ENCODE data around the gene PTTG1.

PTTG1 gene

DNA sequence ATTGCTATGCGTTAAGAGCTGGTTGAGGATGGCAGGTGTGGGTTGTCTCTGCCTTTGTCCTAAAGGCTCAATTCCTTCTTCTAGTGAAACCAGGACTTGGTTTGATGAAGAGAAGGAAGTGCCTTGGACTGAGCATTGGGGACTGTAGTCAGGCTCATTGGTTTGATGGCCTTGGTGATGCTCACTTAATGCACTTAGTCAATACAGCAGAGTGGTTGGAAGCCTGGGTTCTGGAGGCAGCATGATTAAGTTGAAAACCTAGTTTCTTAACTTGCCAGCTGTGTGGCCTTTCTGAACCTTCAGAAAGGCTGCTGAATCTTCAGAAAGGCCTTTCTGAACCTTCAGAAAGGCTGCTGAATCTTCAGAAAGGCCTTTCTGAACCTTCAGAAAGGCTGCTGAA, 52.4 kb downstream of the PTTG1 start:
- DNase-seq: no peak

DNA sequence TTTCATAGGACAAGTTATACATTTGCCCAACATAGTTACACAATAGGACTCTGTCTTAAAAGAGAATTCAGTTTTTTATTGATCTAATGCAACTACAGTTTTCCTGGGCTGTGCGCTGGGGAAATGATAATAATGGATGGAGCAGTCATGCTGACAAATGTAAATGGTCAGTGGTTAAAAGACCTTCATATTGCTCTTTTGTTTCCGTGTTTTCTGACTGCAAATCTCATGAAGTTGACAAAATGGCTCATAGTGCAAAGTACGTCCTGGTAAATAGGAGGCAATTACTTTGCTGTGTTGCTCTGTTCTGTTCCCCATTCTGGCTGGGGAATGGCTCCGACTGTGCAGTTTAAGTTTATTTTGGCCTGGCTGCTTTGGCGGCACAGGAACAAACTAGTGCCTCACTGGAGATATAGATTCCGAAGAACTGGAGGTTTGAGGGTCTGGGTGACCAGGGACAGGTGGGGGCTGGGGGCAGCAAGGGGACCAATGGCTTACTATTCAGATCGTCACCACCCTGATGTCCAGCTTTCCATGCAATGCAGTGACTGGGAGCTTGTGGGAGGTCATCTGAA, 54.3 kb downstream of the PTTG1 start:
- DNase-seq: no peak

DNA sequence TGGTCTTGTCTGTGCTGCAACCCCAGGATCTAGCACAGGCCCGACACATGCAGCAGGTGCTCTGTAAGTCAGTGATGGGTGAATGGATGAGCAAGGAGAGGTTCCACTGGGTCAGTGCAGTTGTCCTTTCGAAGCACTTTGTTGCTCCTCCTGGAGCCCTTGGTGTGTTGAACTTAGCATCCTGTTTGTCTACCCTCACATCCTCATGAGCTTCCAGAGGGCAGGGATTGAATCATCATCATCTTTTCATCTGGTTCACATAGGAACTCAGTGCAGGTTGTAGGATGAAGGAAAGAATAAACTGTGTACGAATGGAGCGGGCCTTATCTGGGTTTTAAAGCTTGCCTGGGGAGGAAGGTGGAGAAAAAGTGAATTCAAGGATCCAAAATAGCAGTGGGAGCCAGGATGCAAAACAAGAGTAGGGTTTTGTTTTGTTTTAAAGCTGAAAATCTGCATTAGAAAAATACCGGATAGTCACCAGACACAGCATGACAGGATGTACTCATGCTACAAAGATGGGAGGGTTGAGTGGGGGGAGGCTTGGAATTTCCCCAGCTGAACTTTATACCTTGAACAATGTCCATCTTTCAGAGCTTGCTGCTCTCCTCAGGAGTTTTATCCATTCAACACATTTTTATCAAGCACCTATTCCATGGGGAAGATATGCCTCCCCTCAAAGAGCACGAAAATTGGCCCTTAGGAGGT, 55.8 kb downstream of the PTTG1 start:
- DNase-seq: peak in 1 of 2 donors; percentile 42

DNA sequence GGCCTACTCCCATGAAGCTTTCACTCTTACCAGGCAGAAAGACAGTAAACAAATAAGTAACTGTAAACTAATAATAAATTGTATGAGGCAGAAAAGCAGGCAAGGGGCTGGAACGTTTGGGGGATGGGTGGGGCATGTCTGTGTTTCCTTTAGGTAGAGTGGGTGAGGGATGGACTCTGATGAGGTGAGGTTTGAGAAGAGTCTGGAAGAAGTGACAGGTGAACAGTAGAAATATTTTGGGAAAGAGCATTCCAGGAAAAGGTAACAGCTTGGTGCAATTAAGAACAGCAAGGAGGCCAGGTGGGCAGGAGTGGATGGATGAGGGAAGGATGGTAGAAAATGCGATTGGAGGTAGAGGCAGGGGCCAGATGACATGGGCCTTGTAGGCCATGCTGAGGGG, 56.5 kb downstream of the PTTG1 start:
- no peak for DNase-seq

Measured in CD4-positive, alpha-beta T cell treated with Interferon alpha-2 for 1 hour (primary cell).